AG09309 (cell line): ENCODE measurements around the gene TMEM184A.
"Not testable (repeated sequence)": the region's sequence is repeated elsewhere in the genome, so short reads cannot be mapped to it uniquely, and the experiment has no call there.

Source experiments
- DNase-seq: peaks from one replicate; pipeline ENCODE4 v3.0.0-alpha.2; 2010; ENCODE audit warnings: low read depth
- H3K4me3 ChIP-seq: 2 replicates; pipeline ENCODE4 v1.5.1; 2011; ENCODE audit warnings: mild to moderate bottlenecking, low read depth, low read length, moderate library complexity; ENCODE audit not compliant: control insufficient read depth
- CTCF ChIP-seq: IDR thresholded peaks from 2 replicates; pipeline ENCODE4 v1.5.1; 2011; ENCODE audit warnings: mild to moderate bottlenecking, low read depth, low read length, inconsistent platforms; ENCODE audit not compliant: insufficient read depth, control insufficient read depth; ENCODE audit errors: missing control alignments

TMEM184A gene

GRCh38 chr7:1525409-1525808 lies 30.6 kb downstream of the TMEM184A start:
- DNase-seq, result no peak
- H3K4me3 ChIP-seq, result no peak overlapping the region
- no peak for TF ChIP-seq CTCF

GRCh38 chr7:1523844-1524243 lies 32.2 kb downstream of the TMEM184A start:
- DNase-seq, result no peak
- no peak for TF ChIP-seq CTCF
- H3K4me3 ChIP-seq, result no peak overlapping the region

- no peak for DNase-seq
- H3K4me3 ChIP-seq, result no peak overlapping the region
- TF ChIP-seq CTCF, result no peak
Measured at GRCh38 chr7:1523208-1523607, 32.8 kb downstream of the TMEM184A start.

- no peak for TF ChIP-seq CTCF
- no peak overlapping the region for H3K4me3 ChIP-seq
- no peak for DNase-seq
Measured at GRCh38 chr7:1521456-1521855, 34.5 kb downstream of the TMEM184A start.

- DNase-seq, result no peak
- H3K4me3 ChIP-seq, result no peak overlapping the region
- TF ChIP-seq CTCF, result no peak
Measured at GRCh38 chr7:1520539-1521234, 35.3 kb downstream of the TMEM184A start.

GRCh38 chr7:1519322-1519922 lies 36.6 kb downstream of the TMEM184A start:
- not testable (repeated sequence) for DNase-seq, H3K4me3 ChIP-seq

- no peak for DNase-seq
- H3K4me3 ChIP-seq, result no peak overlapping the region
- no peak for TF ChIP-seq CTCF
Measured at GRCh38 chr7:1516586-1517251, 39.3 kb downstream of the TMEM184A start.

GRCh38 chr7:1515509-1515967 lies 40.5 kb downstream of the TMEM184A start:
- not testable (repeated sequence) for DNase-seq, H3K4me3 ChIP-seq
